ENCODE measurements around the gene SLC9C1. TPM values are rescaled to one million over a fixed set of nuclear protein-coding genes. Genes with fewer than 3 reads are reported as not detected.

SLC9C1 gene

Small RNAs within 50 kb of the gene (small RNA-seq; reads per million reads assigned to genes)
- not detected for gene MIR567 (ENCODE audit: low read depth)
